H1 (cell line): ENCODE data around the gene RPS6KA2. TPM values are rescaled to one million over a fixed set of nuclear protein-coding genes. Genes with fewer than 3 reads are reported as not detected.

ENCODE experiments used
- ASH2L ChIP-seq: fragments of 200-600, 300-600 bp; sonication (generic); IDR thresholded peaks from one replicate; pipeline ENCODE4 v1.7.1; 2017; ENCODE audit warnings: low read length
- RNF2 ChIP-seq: fragments of 200-900, 300-1000 bp; sonication (generic); IDR thresholded peaks from 2 replicates; pipeline ENCODE4 v1.7.1; 2016; ENCODE audit warnings: borderline replicate concordance, low read depth, mild to moderate bottlenecking, antibody characterized with exemption, low read length; ENCODE audit not compliant: poor library complexity, severe bottlenecking; ENCODE audit errors: missing control alignments
- polyA plus RNA-seq, 7 experiments: library from polyadenylated mRNA; depleted of rRNA in 3 of 7; stranded (reverse) in 5 of 7; unstranded in 2 of 7; fragments of >200 nt in 5 of 7; fragments of 200-250 nt in 2 of 7; gene quantifications; 1 replicate in 5 of 7; 2 replicates in 1 of 7; 4 replicates in 1 of 7; pipeline versions ENCODE4 v1.2.1 to v1.2.3, GENCODE V29; 2011 to 2013; ENCODE audit warnings: missing spikeins in 2 of 7, mixed read lengths in 2 of 7
- total RNA-seq: library from RNA; stranded (reverse); fragmentation: NEBNext Ultra II Directional; extraction: Animal tissue kit (Norgen Biotek cat#: 25700); gene quantifications from 2 replicates; pipeline ENCODE4 v1.2.1, GENCODE V29; 2021

Gene RPS6KA2
- total and polyA plus RNA-seq, 2 of the 8 experiments (the other 6 are each of a cell fraction or from before 2014, with no cell fraction given): 8.8 to 25.7 TPM

DNA sequence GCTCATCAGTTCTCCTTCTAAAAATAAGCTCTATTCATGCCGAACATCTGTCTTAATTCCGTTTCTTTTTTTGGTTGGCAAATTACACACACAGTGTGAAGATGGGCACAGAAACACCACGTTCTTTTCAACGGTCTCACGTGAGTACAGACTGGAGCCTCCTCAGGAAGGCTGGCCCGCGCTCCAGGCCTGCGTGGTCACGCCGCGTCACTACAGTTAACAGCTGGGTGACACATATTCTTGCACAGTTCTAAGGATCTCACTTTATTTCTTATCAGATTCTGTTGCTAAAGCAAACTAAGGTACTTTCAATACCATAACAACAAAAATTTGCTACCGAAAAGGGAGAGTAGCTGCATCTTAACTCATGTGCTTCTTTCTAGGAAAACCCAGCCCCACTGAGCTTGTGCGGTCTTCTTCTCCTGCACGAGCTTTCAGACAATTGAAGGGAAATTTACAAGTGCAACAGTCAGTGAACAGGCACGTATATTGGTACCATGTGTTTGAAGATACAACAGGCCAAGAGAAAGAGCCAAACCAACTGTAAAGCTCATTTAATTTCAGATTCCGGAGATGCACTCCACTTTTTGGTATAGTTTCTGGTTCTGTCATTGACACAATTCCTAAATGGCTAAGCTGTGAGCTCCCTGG, 188.7 kb downstream of the RPS6KA2 start (continued):
- TF ChIP-seq RNF2 (no peak), ASH2L (no peak)
